ENCODE measurements around the gene ZNF792. TPM values are rescaled to one million over a fixed set of nuclear protein-coding genes. Genes with fewer than 3 reads are reported as not detected.

ZNF792 gene
- total RNA-seq, 1 donor from 2014 or later: 4.9 TPM

Other genes starting within 250 kb of the ZNF792 start
- gene ZNF181, start 230.0 kb downstream of the ZNF792 start, total RNA-seq: 8.2 and 8.7 TPM in 2 replicates
- 3.1 and 3.6 TPM in 2 replicates for gene ZNF599, start 191.0 kb downstream of the ZNF792 start, total RNA-seq
- gene ZNF30, start 37.3 kb downstream of the ZNF792 start, total RNA-seq: 2.7 and 4.0 TPM in 2 replicates
- 52.9 and 54.4 TPM in 2 replicates for gene GRAMD1A, start 36.1 kb upstream of the ZNF792 start, total RNA-seq
- gene SCN1B, start 66.2 kb upstream of the ZNF792 start, total RNA-seq: 0.34 and 0.47 TPM in 2 replicates
- not detected in 2 replicates for gene HPN, start 77.5 kb upstream of the ZNF792 start, total RNA-seq
- gene FXYD3, start 151.6 kb upstream of the ZNF792 start, total RNA-seq: not detected in 2 replicates
- not detected in 2 replicates for gene LGI4, start 170.8 kb upstream of the ZNF792 start, total RNA-seq
- gene FXYD1, start 174.6 kb upstream of the ZNF792 start, total RNA-seq: 1.1 TPM in 2 replicates
- 2.2 and 3.0 TPM in 2 replicates for gene FXYD7, start 179.0 kb upstream of the ZNF792 start, total RNA-seq
- gene FXYD5, start 190.5 kb upstream of the ZNF792 start, total RNA-seq: 103 and 125 TPM in 2 replicates